Activated effector memory CD4-positive, alpha-beta T cell treated with Interleukin-2 at 50 U/mL for 16 hours (primary cell): ENCODE results near the gene RABL6.
A peak's percentile ranks its signal among the peaks of the same experiment; 100 is the strongest.
"Not testable (repeated sequence)": the region's sequence is repeated elsewhere in the genome, so short reads cannot be mapped to it uniquely, and the experiment has no call there.

Experiments used
- DNase-seq: peaks from one replicate; pipeline ENCODE4 v3.0.0-alpha.2; 2020

RABL6 gene

GRCh38 chr9:136796775-136797347 lies 10.9 kb upstream of the RABL6 start:
- not testable (repeated sequence) for DNase-seq

GRCh38 chr9:136798708-136799078 lies 9.1 kb upstream of the RABL6 start:
- DNase-seq, result no peak

- DNase-seq, result no peak
Measured at GRCh38 chr9:136799079-136799853, 8.5 kb upstream of the RABL6 start.

GRCh38 chr9:136799854-136800657 lies 7.7 kb upstream of the RABL6 start:
- DNase-seq, result peak; percentile 76

- DNase-seq, result no peak
Measured at GRCh38 chr9:136802321-136802720, 5.4 kb upstream of the RABL6 start.

- not testable (repeated sequence) for DNase-seq
Measured at GRCh38 chr9:136803009-136803550, 4.7 kb upstream of the RABL6 start.

GRCh38 chr9:136803551-136804508 lies 3.9 kb upstream of the RABL6 start:
- DNase-seq, result no peak

- DNase-seq, result no peak
Measured at GRCh38 chr9:136804509-136805206, 3.1 kb upstream of the RABL6 start.

GRCh38 chr9:136805207-136805740 lies 2.5 kb upstream of the RABL6 start:
- no peak for DNase-seq

GRCh38 chr9:136806067-136806466 lies 1.7 kb upstream of the RABL6 start:
- DNase-seq, result no peak

- DNase-seq, result no peak
Measured at GRCh38 chr9:136806631-136807201, 1.0 kb upstream of the RABL6 start.

GRCh38 chr9:136808075-136808805 lies 492 bp downstream of the RABL6 start:
- DNase-seq, result peak; percentile 39

- no peak for DNase-seq
Measured at GRCh38 chr9:136808806-136809158, 1.0 kb downstream of the RABL6 start.

GRCh38 chr9:136814725-136815421 lies 7.1 kb downstream of the RABL6 start:
- no peak for DNase-seq

GRCh38 chr9:136815422-136815782 lies 7.7 kb downstream of the RABL6 start:
- DNase-seq, result no peak

- no peak for DNase-seq
Measured at GRCh38 chr9:136820971-136821825, 13.4 kb downstream of the RABL6 start.

- no peak for DNase-seq
Measured at GRCh38 chr9:136821826-136822544, 14.2 kb downstream of the RABL6 start.
